ENCODE results near the gene DNASE1L2.

DNA sequence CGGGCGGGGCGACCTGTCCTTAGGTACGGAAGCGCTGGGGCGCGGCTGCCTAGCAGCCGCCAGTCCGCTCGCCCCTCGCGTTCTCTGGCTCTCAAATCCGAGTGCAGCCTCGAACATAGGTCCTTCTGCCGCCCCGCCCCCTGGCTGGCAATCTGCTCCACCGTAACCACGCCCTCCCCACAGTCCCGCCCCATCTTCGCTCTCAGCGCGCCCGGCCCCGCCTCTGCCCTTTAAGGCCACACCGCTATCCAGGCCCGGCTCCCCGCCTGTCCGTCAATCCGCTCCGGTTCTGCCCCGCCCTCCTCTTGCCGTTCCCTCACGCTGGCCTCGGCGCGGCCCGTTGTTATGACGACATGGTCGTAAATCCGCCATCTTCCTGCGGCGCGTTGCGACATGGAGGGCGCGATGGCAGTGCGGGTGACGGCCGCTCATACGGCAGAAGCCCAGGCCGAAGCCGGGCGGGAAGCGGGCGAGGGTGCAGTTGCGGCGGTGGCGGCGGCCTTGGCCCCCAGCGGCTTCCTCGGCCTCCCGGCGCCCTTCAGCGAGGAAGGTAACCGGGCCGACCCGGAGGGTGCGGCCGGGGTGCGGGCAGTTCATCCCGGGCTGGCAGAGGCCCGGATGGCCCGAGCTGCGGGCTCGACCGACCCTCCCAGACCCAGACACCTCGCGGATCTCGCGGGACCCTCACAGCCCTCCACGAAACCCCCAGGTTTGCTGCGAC, 12.9 kb upstream of the DNASE1L2 start, which contains the start of gene E4F1:
- TF ChIP-seq, protein P1, sequence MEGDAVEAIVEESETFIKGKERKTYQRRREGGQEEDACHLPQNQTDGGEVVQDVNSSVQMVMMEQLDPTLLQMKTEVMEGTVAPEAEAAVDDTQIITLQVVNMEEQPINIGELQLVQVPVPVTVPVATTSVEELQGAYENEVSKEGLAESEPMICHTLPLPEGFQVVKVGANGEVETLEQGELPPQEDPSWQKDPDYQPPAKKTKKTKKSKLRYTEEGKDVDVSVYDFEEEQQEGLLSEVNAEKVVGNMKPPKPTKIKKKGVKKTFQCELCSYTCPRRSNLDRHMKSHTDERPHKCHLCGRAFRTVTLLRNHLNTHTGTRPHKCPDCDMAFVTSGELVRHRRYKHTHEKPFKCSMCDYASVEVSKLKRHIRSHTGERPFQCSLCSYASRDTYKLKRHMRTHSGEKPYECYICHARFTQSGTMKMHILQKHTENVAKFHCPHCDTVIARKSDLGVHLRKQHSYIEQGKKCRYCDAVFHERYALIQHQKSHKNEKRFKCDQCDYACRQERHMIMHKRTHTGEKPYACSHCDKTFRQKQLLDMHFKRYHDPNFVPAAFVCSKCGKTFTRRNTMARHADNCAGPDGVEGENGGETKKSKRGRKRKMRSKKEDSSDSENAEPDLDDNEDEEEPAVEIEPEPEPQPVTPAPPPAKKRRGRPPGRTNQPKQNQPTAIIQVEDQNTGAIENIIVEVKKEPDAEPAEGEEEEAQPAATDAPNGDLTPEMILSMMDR (conservative IDR thresholded peaks at IDR 0.05 in 1 of 2, IDR thresholded peaks at IDR 0.05 in 1 of 2; ENCODE audit: low read depth in 1 of 2, low read length in 2 of 2): no peak
- TF ChIP-seq EZH2 (IDR thresholded peaks at IDR 0.05; ENCODE audit: low read length, missing control alignments): no peak

Measured in fibroblast of lung (primary cell).